SH-SY5Y (cell line): ENCODE results near the gene LRIG2.

Experiments used
- GATA2 ChIP-seq: IDR thresholded peaks from 2 replicates; pipeline ENCODE4 v1.6.1; 2011; ENCODE audit warnings: mild to moderate bottlenecking, low read depth, low read length
- GATA3 ChIP-seq: IDR thresholded peaks from 2 replicates; pipeline ENCODE4 v1.6.1; 2011; ENCODE audit warnings: low read depth, mild to moderate bottlenecking, low read length, moderate library complexity

LRIG2 gene

DNA sequence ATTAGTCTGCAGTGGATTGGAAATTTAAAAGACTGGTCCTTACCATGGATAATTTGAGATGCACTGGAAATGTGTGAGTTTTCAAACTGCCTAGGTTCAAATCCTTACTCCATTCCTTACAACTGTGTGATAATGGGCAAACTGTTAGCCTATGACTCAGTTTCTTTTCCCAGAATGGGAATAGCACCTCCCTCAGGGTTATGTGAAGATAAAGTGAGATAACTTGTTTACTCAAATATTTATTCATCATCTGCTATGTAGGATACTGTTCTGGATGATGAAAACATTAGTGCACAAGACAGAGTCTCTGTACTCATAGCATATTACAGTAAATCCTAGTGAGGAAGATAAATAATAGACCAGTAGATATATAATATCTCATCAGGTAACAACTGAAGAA lies 28.6 kb downstream of the LRIG2 start:
- no peak for TF ChIP-seq GATA2
- TF ChIP-seq GATA3: no peak

DNA sequence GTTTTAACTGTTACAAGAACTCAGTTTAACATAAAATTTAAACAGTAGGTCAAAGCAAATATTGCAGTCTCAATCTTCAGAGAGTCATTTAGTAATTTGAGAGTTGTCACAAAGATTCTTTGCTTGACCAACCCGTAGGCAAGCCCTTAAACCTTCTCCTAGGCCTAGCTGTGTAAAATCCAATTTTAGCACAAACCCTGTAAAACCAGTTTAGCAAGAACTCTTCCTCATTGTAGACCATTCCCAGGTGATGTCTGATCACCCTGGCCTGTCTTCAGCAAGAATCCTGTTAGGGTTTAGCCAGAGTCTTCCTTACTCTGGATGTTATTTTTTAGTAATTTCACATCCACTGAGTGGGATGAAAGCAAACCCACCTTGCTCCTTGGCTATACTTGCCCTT lies 30.1 kb downstream of the LRIG2 start:
- no peak for TF ChIP-seq GATA2
- no peak for TF ChIP-seq GATA3

DNA sequence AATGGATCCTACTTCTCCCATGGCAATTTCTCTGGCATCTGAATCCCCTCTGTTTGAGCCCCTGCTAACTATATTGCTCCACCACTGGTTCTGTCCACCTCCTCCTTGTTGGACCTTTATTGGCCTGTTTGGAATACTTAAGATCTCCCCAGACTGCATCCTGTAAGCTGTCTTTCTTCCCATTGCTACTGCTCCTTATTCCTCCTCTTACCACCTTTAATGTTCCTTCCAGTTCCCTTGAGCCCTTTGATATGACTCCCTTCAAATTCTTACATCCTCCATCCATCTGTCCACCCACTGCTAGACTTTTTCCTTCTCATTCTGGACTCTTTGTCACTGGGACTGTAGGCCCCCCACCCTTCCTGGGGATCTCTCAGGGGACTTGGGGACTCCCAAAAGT lies 31.0 kb downstream of the LRIG2 start:
- no peak for TF ChIP-seq GATA2
- TF ChIP-seq GATA3: no peak

GRCh38 chr1:113106910-113107309 lies 33.9 kb downstream of the LRIG2 start:
- TF ChIP-seq GATA2 (no peak), GATA3 (no peak)

DNA sequence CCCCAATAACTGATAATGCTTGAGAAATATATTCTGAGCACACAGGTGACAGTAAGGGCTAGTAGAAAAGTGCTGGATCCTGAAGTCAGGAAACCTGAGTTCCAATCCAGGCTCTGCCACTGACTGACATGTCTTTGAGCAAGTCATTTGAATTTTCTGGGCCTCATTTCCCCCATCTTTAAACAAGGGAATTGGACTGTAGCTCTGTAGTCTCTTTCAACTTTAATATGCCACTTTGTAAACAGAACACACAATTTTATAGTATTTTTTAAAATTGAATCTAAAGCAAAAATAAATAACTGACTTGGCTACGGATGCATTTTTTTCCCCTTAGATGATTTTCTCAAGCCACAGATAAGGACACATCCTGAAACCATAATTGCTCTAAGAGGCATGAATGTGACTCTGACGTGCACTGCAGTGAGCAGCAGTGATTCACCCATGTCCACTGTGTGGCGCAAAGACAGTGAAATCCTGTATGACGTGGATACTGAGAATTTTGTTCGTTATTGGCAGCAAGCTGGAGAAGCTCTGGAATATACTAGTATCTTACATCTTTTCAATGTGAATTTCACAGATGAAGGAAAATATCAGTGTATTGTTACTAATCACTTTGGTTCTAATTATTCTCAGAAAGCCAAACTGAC lies 37.0 kb downstream of the LRIG2 start:
- TF ChIP-seq GATA2: no peak
- TF ChIP-seq GATA3: no peak

DNA sequence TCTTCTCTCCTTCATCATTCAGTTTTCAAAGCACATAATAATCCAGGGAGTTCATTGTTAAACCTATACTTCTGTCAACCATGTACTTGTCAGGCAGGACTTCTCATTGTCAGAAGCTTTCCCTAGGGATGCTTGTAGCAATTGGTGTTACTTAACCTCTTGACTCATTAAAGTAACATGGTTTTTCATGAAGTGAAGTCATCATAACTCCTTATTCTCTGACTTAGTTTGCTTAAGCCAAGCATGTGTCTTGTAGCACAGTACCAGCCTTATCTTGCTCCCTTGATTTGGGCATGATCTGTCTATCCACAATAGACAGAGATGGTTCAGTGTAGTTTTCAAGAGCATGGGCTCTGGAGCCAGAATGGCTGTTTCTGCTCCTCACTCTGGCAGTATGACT lies 45.3 kb downstream of the LRIG2 start:
- TF ChIP-seq GATA3 (no peak), GATA2 (no peak)

- TF ChIP-seq GATA2 (no peak), GATA3 (no peak)
Observed at GRCh38 chr1:113123737-113124136, 50.7 kb downstream of the LRIG2 start.

GRCh38 chr1:113124366-113124765 lies 51.4 kb downstream of the LRIG2 start:
- TF ChIP-seq GATA3: no peak
- no peak for TF ChIP-seq GATA2

DNA sequence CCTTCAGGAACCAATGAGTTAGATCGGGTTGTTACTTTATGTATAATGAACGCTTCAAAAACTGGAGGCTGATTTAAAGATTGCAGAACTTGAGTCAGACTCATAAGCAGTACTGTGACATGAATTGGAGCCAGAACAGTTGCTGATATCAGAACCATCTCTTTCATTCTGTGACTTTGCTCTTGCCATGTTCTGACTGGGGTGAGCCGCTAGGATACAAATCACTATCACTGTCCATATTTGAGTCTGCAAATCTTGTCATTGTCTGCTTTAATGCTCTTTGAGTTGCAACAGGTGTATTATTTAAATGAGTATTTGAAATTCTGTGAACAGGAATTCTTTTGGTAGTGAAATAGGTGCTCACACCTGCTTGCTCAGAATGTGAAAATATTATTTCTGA lies 52.5 kb downstream of the LRIG2 start:
- TF ChIP-seq GATA3: no peak
- no peak for TF ChIP-seq GATA2

DNA sequence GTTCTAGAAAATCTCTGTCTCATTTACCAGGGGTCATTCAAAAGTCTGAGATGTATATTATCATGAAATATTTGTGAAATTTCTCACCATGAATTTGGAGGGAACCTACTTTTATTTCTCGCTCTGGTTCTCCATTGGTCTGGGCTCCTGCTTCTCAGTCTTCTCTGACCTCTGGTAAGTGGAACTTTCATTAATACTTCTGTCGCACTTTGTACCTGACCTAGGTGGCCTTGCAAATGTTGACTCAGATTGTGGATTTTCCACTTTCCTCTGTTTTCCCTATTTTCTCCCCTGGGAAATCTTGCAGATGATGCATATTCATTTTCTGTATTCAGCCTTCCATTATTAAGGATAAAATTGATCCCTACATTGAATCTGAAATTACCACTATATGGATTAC lies 53.2 kb downstream of the LRIG2 start:
- TF ChIP-seq GATA2: no peak

DNA sequence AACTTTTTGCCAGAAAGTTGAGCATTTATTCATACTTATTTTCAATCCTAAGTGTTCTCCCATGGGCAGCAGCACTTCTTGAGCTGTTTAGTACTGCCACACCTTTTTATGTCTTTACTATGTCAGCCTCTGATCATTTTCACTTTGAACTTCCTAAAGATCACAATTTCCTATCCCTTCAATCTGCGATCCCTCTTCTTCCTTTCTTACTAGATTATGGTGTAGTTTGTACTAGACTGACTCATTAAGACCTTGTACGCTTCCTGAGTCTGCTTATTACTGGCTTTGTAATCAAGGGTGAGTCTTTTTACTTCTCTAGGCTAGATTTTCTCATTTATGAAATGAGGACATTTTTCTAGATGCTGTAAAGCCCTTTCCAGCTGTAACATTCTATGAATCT lies 55.1 kb downstream of the LRIG2 start:
- TF ChIP-seq GATA2 (no peak), GATA3 (no peak)

DNA sequence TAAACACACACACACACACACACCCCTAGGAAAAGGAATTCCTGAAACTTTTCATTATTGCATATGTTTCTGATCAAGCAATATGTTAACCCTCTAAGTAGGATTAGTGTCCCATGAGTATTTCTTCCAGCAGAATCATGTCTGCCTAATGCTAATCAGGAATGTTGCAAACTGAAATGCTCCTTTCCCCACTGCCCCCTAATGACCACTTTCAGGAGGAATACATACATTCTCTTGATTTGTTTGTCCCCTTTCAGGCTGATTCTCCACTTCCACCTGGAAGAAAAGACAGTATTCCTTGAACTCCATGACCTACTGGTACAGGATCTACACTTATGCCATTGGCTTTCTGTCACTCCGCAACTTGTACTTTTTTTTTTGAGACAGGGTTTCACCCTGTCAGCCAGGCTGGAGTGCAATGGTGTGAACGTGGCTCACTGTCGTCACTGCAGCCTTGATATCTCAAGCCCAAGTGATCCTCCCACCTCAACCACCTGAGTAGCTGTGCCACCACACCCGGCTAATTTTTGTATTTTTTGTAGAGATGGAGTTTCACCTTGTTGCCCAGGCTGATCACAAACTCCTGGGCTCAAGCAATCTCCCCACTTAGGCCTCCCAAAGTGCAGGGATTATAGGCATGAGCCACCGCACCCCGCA lies 56.7 kb downstream of the LRIG2 start:
- no peak for TF ChIP-seq GATA3
- no peak for TF ChIP-seq GATA2

- TF ChIP-seq GATA2 (no peak), GATA3 (no peak)
Observed at GRCh38 chr1:113133038-113133437, 60.0 kb downstream of the LRIG2 start.

GRCh38 chr1:113133759-113134158 lies 60.8 kb downstream of the LRIG2 start:
- TF ChIP-seq GATA3: no peak
- no peak for TF ChIP-seq GATA2

- TF ChIP-seq GATA3 (no peak), GATA2 (no peak)
Observed at GRCh38 chr1:113135460-113135859, 62.5 kb downstream of the LRIG2 start.

DNA sequence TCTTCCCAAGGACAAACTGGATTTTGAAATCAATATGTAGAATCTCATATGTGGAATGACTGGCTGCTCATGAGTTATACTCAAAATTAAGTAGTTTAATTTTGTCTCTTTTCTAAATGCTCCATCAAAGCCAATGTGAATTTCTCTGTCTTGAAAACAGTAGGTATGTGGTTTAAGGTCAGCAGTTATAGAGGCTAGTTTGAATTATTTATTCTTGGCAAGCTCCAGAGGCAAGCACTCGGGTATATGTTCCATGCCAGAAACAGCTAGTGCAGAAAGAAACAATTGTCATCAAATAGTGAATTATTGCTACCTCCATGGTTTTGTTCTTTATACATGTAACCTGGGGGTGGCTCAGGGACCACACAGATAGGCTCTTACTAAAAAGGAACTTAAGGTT lies 63.5 kb downstream of the LRIG2 start:
- TF ChIP-seq GATA2 (no peak), GATA3 (no peak)

DNA sequence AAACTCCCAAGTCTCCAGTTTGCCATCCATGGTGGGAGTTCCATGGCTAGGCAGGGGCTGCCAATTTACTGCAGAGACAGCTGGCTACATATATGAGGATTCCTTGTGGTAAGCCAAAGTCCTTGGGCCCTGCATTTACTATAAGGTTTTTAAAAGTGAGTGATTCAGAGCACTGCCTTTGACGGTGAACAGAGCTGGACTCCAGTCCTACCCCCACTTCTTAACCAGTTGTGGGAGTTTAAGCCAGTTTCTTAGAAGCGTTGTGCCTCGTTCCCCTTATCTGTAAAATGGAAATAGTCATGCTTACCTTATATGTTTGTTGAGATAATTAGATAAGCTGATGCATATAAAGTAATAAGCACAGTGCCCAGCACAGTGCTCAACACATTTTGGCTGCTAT lies 64.6 kb downstream of the LRIG2 start:
- no peak for TF ChIP-seq GATA3
- TF ChIP-seq GATA2: no peak
